ENCODE results near the gene HYAL2. TPM values are rescaled to one million over a fixed set of nuclear protein-coding genes. Genes with fewer than 3 reads are reported as not detected.
A peak's percentile ranks its signal among the peaks of the same experiment; 100 is the strongest.

Gene HYAL2
- total RNA-seq, 1 donor from 2014 or later, result 28.6 TPM

- no peak for DNase-seq
Observed at GRCh38 chr3:50303013-50303815, 19.3 kb downstream of the HYAL2 start, which contains the start of gene HYAL1. HYAL1 (minus strand) TSS chr3:50303574; CDS start chr3:50302956, 618 bp downstream.

- DNase-seq, result no peak
Observed at GRCh38 chr3:50302095-50303012, 20.2 kb downstream of the HYAL2 start.

GRCh38 chr3:50300681-50301254, 21.8 kb downstream of the HYAL2 start:
- DNase-seq, result no peak

GRCh38 chr3:50299929-50300680, 22.4 kb downstream of the HYAL2 start:
- peak; percentile 73 for DNase-seq

- no peak for DNase-seq
Observed at GRCh38 chr3:50299638-50299928, 23.0 kb downstream of the HYAL2 start.

GRCh38 chr3:50298836-50299637, 23.5 kb downstream of the HYAL2 start, which contains the start of the genes HYAL3 and NAA80:
HYAL3 (minus strand) TSS chr3:50299405; CDS start chr3:50295602, 3,803 bp downstream.
NAA80 (minus strand) TSS chr3:50299405; CDS start chr3:50297463, 1,942 bp downstream.
- DNase-seq, result peak; percentile 99

- DNase-seq, result no peak
Observed at GRCh38 chr3:50297896-50298725, 24.4 kb downstream of the HYAL2 start.

GRCh38 chr3:50297384-50297775, 25.2 kb downstream of the HYAL2 start:
- DNase-seq, result no peak

- DNase-seq, result no peak
Observed at GRCh38 chr3:50296721-50297383, 25.7 kb downstream of the HYAL2 start.

- DNase-seq, result no peak
Observed at GRCh38 chr3:50295553-50296431, 26.8 kb downstream of the HYAL2 start.

- no peak for DNase-seq
Observed at GRCh38 chr3:50294492-50295403, 27.8 kb downstream of the HYAL2 start.

- DNase-seq, result no peak
Observed at GRCh38 chr3:50294089-50294488, 28.5 kb downstream of the HYAL2 start.

- no peak for DNase-seq
Observed at GRCh38 chr3:50293079-50293801, 29.3 kb downstream of the HYAL2 start.

GRCh38 chr3:50292159-50293078, 30.1 kb downstream of the HYAL2 start, which contains the start of gene IFRD2:
IFRD2 (minus strand) TSS chr3:50292429; CDS start chr3:50292274, 155 bp downstream.
- DNase-seq, result peak; percentile 99

GRCh38 chr3:50290161-50290641, 32.3 kb downstream of the HYAL2 start:
- DNase-seq, result no peak

All from skin of body (tissue), 2 donors.